Right lobe of liver (tissue), 6 donors: ENCODE results near the gene LCP2. TPM values are rescaled to one million over a fixed set of nuclear protein-coding genes. Genes with fewer than 3 reads are reported as not detected.
"Not testable (repeated sequence)": the region's sequence is repeated elsewhere in the genome, so short reads cannot be mapped to it uniquely, and the experiment has no call there.

ENCODE experiments used
- ATAC-seq, 4 donors: fragments of 200-7000 bp; cut with Tn5 transposase; one replicate each; pipeline ENCODE4 v1.9.1; 2020; ENCODE audit warnings: mild to moderate bottlenecking in 4 of 4, moderate library complexity in 4 of 4
- DNase-seq, 3 donors: peaks; one replicate each; pipeline ENCODE4 v3.0.0-alpha.2; 2020
- H3K27ac ChIP-seq, 3 donors: fragments of 200-600 bp; one replicate each; pipeline ENCODE4 v1.8.0; 2022
- H3K27me3 ChIP-seq, 2 donors: fragments of 200-600 bp; one replicate each; pipeline ENCODE4 v1.8.0; 2022
- H3K36me3 ChIP-seq, 4 donors: fragments of 200-600 bp; sonication (generic) in 1 of 4; one replicate each; pipeline versions ENCODE4 v1.5.1 to v1.8.0; 2017 to 2022; ENCODE audit warnings: control low read depth in 1 of 4
- H3K4me1 ChIP-seq, 4 donors: fragments of 200-600 bp; sonication (generic) in 1 of 4; one replicate each; pipeline versions ENCODE4 v1.5.1 to v1.8.0; 2017 to 2022; ENCODE audit warnings: control low read depth in 1 of 4
- H3K4me3 ChIP-seq, 3 donors: fragments of 200-600 bp; one replicate each; pipeline ENCODE4 v1.8.0; 2022
- H3K9me3 ChIP-seq, 4 donors: fragments of 200-600 bp; sonication (generic) in 1 of 4; one replicate each; pipeline versions ENCODE4 v1.5.1 to v1.8.0; 2017 to 2022; ENCODE audit warnings: control low read depth in 1 of 4
- CTCF ChIP-seq, 4 donors: fragments of 200-600 bp in 3 of 4; fragments of 450-650 bp in 1 of 4; IDR thresholded peaks; one replicate each; pipeline versions ENCODE4 v1.5.1 to v1.8.0; 2016 to 2022; ENCODE audit warnings: antibody characterized with exemption in 4 of 4, mild to moderate bottlenecking in 2 of 4
- POLR2A ChIP-seq: fragments of 450-650 bp; IDR thresholded peaks from one replicate; pipeline ENCODE4 v1.6.1; 2017; ENCODE audit warnings: antibody characterized with exemption, mild to moderate bottlenecking
- WGBS: methylation state at CpG from one replicate; pipeline ENCODE4 v1.1.6; 2018; ENCODE audit warnings: low coverage, low lambda C conversion rate; ENCODE audit not compliant: insufficient coverage; ENCODE audit errors: missing lambda C conversion rate; 5-methylcytosine and 5-hydroxymethylcytosine counted together
- intact Hi-C, 2 donors: fragments of 100-400 bp; cut with DNase I; formaldehyde crosslinking; loops; one replicate each; pipeline versions ENCODE4 v1.11.2 to v1.14.1; 2022
- total RNA-seq, 6 experiments: library from RNA; depleted of rRNA in 2 of 6; stranded (reverse); fragments of >200 nt in 2 of 6; fragmentation: NEBNext Ultra II Directional in 3 of 6; extraction: Animal tissue kit (Norgen Biotek cat#: 25700) in 3 of 6; gene quantifications; one replicate each; pipeline versions ENCODE4 v1.1.0 to v1.2.4, GENCODE V29; 2016 to 2023
- donor health status: DM: no; HTN: yes; CAD: no.
- donor health status: DM: no; HTN: no; CAD: no.
- donor health status: DM: no; HTN: no; CAD: no.
- donor health status: DM: no; HTN: yes; CAD: no.
- donor health status: DM: no; HTN: yes; CAD: no.

The LCP2 gene
- total RNA-seq, 6 experiments from 2014 or later = 4.4 to 20.5 (median 10.1) TPM

DNA sequence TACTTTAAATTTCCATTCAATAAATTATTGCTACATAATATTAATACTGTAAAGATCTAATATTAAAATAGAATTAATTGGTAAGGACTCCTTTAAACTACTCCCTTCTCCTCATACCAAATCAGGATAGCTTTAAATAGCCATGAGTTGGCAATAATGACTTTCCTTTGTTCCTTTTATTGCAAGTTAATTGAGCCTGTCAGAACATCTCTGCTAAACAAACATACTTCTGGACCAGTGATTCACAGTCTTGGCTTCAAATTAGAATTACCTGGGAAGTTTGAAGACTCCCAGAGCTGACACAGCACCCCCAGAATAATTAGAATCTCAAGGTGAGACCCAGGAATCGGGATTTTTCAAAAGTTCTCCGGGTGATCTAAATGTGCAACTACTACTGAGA lies 46.1 kb downstream of the LCP2 start:
- Histone ChIP-seq H3K9me3 (no peaks in the 10 kb centered on the region), H3K27ac (no peak overlapping the region), H3K27me3 (no peaks in the 10 kb centered on the region), H3K4me1 (no peaks in the 10 kb centered on the region), H3K36me3 (peaks cover 0 to 11% (median 1%) of the 10 kb centered on the region in 4 donors), H3K4me3 (no peak overlapping the region)
- TF ChIP-seq POLR2A (no peak), CTCF (IDR thresholded peaks at IDR 0.05) (no peak)
- 58% methylated on average over 2 of the region's 2 CpGs for WGBS
- DNase-seq = no peak
- ATAC-seq = no peak
- intact Hi-C loops = no loop called here

GRCh38 chr5:170250810-170251317 lies 46.7 kb downstream of the LCP2 start:
- H3K9me3 ChIP-seq = no peaks in the 10 kb centered on the region
- WGBS = 29% methylated on average over 3 of the region's 3 CpGs
- TF ChIP-seq POLR2A (no peak), CTCF (IDR thresholded peaks at IDR 0.05) (no peak)
- ATAC-seq (no peak), DNase-seq (no peak)
- peaks cover 0 to 7% (median 1%) of the 10 kb centered on the region in 4 donors for H3K36me3 ChIP-seq
- H3K27me3 ChIP-seq = no peaks in the 10 kb centered on the region
- no peak overlapping the region for H3K4me3 ChIP-seq
- no peaks in the 10 kb centered on the region for H3K4me1 ChIP-seq
- no peak overlapping the region for H3K27ac ChIP-seq
- intact Hi-C loops = no loop called here

DNA sequence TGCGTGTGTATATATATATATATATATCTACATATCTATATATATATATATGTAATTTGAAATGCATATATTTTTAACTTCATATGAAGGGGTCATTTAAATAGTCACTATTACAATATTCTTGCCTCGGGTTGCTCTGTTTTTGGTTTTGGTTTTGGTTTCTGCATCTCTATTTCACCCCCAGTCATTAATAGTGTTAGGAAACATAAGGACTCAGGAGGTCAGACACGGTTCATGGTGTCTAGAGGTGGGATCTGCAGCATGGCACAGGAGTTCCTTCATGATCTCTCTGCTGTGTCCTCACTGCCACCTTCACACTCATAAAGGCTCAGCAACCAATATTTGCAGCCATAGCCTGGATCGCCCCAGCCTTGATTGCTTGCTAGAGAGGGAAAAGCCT lies 48.2 kb downstream of the LCP2 start:
- Histone ChIP-seq H3K4me3 (no peak overlapping the region), H3K27ac (no peak overlapping the region), H3K27me3 (no peaks in the 10 kb centered on the region), H3K36me3 (peaks cover 0 to 6% (median 1%) of the 10 kb centered on the region in 4 donors), H3K4me1 (no peaks in the 10 kb centered on the region), H3K9me3 (no peaks in the 10 kb centered on the region)
- DNase-seq = no peak
- ATAC-seq = no peak
- TF ChIP-seq POLR2A (no peak), CTCF (IDR thresholded peaks at IDR 0.05) (no peak)
- WGBS = 32% methylated on average over 3 of the region's 4 CpGs
- intact Hi-C loops = no loop called here

GRCh38 chr5:170248931-170249227 lies 48.7 kb downstream of the LCP2 start:
- intact Hi-C loops, H3K27ac ChIP-seq, H3K27me3 ChIP-seq, H3K36me3 ChIP-seq, H3K4me1 ChIP-seq, ATAC-seq, DNase-seq, H3K9me3 ChIP-seq, H3K4me3 ChIP-seq: not testable (repeated sequence)
- 56% methylated on average over 4 of the region's 4 CpGs for WGBS

DNA sequence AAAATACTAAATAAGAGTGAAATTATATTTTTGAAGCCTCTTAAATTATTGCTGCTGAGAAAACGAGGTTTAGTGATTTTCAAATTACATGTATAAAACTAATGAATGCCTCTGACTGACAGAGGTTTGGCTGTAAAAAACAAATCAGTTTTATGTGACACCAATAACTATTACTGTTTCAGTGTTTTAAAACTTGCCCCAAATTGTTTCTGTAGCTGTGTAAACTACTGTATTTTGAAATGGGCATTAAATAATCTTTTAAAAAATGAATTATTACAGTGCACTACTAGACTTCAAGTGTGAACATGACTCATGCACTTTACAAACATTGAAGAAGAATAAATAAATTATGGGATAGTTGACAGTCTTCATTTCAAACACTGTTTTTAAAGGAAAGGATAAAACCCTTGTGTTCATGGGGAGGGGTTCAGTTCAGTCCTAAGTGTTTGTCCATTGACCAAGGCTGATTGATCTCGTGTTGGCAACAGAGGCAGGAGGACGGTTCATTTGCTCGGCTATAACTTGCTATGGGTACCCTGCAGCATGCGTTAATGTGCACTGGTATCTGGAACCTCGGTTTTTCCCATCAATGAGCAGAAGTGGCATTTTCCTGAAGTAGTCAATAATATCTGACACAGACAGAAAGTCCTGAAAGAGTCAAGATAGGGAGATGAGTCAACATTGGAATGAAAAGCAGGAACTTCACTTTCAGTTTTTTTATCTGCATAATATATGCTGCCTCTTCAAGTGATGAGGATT lies 49.2 kb downstream of the LCP2 start:
- no peaks in the 10 kb centered on the region for H3K9me3 ChIP-seq
- intact Hi-C loops = no loop called here
- ATAC-seq (no peak), DNase-seq (no peak)
- 53% methylated on average over 5 of the region's 6 CpGs for WGBS
- peaks cover 0 to 6% (median 1%) of the 10 kb centered on the region in 4 donors for H3K36me3 ChIP-seq
- H3K4me3 ChIP-seq = no peak overlapping the region
- H3K4me1 ChIP-seq = no peaks in the 10 kb centered on the region
- no peak overlapping the region for H3K27ac ChIP-seq
- no peaks in the 10 kb centered on the region for H3K27me3 ChIP-seq
- TF ChIP-seq CTCF (IDR thresholded peaks at IDR 0.05) = no peak
- no peak for TF ChIP-seq POLR2A
